H9 (cell line): ENCODE results near the gene KIF11. TPM values are rescaled to one million over a fixed set of nuclear protein-coding genes. Genes with fewer than 3 reads are reported as not detected.

Experiments used
- DNase-seq: peaks from one replicate; pipeline ENCODE4 v3.0.0-alpha.2; 2017
- H2AFZ ChIP-seq: one replicate; pipeline ENCODE4 v1.6.1; 2013; ENCODE audit warnings: mild to moderate bottlenecking, low read length, control low read depth, moderate library complexity
- H2AK5ac ChIP-seq: 2 replicates; pipeline ENCODE4 v1.6.1; 2013; ENCODE audit warnings: low read length, control low read depth, mixed read lengths; ENCODE audit not compliant: insufficient read length
- H2BK120ac ChIP-seq: one replicate; pipeline ENCODE4 v1.6.1; 2013; ENCODE audit warnings: low read depth, mild to moderate bottlenecking, low read length, control low read depth, inconsistent platforms; ENCODE audit not compliant: poor library complexity, severe bottlenecking
- H2BK12ac ChIP-seq: 2 replicates; pipeline ENCODE4 v1.6.1; 2013; ENCODE audit warnings: low read length, control low read depth, mixed read lengths, low read depth; ENCODE audit not compliant: insufficient read length
- H2BK15ac ChIP-seq: 2 replicates; pipeline ENCODE4 v1.6.1; 2013; ENCODE audit warnings: low read depth, low read length, control low read depth
- H2BK20ac ChIP-seq: one replicate; pipeline ENCODE4 v1.6.1; 2013; ENCODE audit warnings: low read depth, mild to moderate bottlenecking, low read length, control low read depth, inconsistent platforms; ENCODE audit not compliant: poor library complexity, severe bottlenecking
- H2BK5ac ChIP-seq: 2 replicates; pipeline ENCODE4 v1.6.1; 2013; ENCODE audit warnings: low read length, control low read depth, mixed read lengths; ENCODE audit not compliant: insufficient read length
- H3K14ac ChIP-seq: 2 replicates; pipeline ENCODE4 v1.6.1; 2013; ENCODE audit warnings: low read length, control low read depth; ENCODE audit not compliant: insufficient read depth
- H3K18ac ChIP-seq: 2 replicates; pipeline ENCODE4 v1.6.1; 2013; ENCODE audit warnings: low read depth, mild to moderate bottlenecking, mixed read lengths, low read length, control low read depth; ENCODE audit not compliant: insufficient read length
- H3K23ac ChIP-seq: 2 replicates; pipeline ENCODE4 v1.6.1; 2013; ENCODE audit warnings: low read length, control low read depth, mixed read lengths, low read depth; ENCODE audit not compliant: insufficient read length
- H3K23me2 ChIP-seq: 2 replicates; pipeline ENCODE4 v1.6.1; 2013; ENCODE audit warnings: low read depth, mild to moderate bottlenecking, mixed read lengths, low read length, control low read depth; ENCODE audit not compliant: insufficient read length, poor library complexity, severe bottlenecking
- H3K27ac ChIP-seq: 2 replicates; pipeline ENCODE4 v1.5.1; 2013; ENCODE audit warnings: low read length, control low read depth, mixed read lengths, low read depth; ENCODE audit not compliant: insufficient read length
- H3K27me3 ChIP-seq: 2 replicates; pipeline ENCODE4 v1.6.1; 2013; ENCODE audit warnings: low read length, control low read depth, inconsistent platforms; ENCODE audit not compliant: insufficient read depth
- H3K4ac ChIP-seq: 2 replicates; pipeline ENCODE4 v1.6.1; 2013; ENCODE audit warnings: low read depth, mild to moderate bottlenecking, control low read depth, inconsistent platforms, low read length, moderate library complexity
- H3K4me1 ChIP-seq: 2 replicates; pipeline ENCODE4 v1.6.1; 2013; ENCODE audit warnings: low read length, control low read depth, inconsistent platforms; ENCODE audit not compliant: insufficient read depth
- H3K4me2 ChIP-seq: 2 replicates; pipeline ENCODE4 v1.6.1; 2013; ENCODE audit warnings: low read length, control low read depth, mixed read lengths; ENCODE audit not compliant: insufficient read length, insufficient read depth
- H3K56ac ChIP-seq: 2 replicates; pipeline ENCODE4 v1.6.1; 2013; ENCODE audit warnings: low read depth, mild to moderate bottlenecking, mixed read lengths, low read length, control low read depth; ENCODE audit not compliant: insufficient read length
- H3K79me1 ChIP-seq: 2 replicates; pipeline ENCODE4 v1.6.1; 2013; ENCODE audit warnings: low read depth, mild to moderate bottlenecking, moderate library complexity, low read length, control low read depth, inconsistent platforms; ENCODE audit not compliant: insufficient read depth, poor library complexity, severe bottlenecking
- H3K79me2 ChIP-seq: 2 replicates; pipeline ENCODE4 v1.6.1; 2013; ENCODE audit warnings: low read length, control low read depth, inconsistent platforms; ENCODE audit not compliant: insufficient read depth
- H3K9ac ChIP-seq: 2 replicates; pipeline ENCODE4 v1.6.1; 2013; ENCODE audit warnings: low read length, control low read depth, mixed read lengths; ENCODE audit not compliant: insufficient read length; ENCODE audit errors: extremely low read depth
- H3K9me3 ChIP-seq: one replicate; pipeline ENCODE4 v1.6.1; 2013; ENCODE audit warnings: low read depth, low read length, inconsistent platforms; ENCODE audit not compliant: control insufficient read depth
- H3T11ph ChIP-seq: one replicate; pipeline ENCODE4 v1.6.1; 2013; ENCODE audit warnings: mild to moderate bottlenecking, low read length, control low read depth, inconsistent platforms
- H4K20me1 ChIP-seq: one replicate; pipeline ENCODE4 v1.6.1; 2013; ENCODE audit not compliant: control insufficient read depth, insufficient read length, insufficient read depth
- H4K5ac ChIP-seq: 2 replicates; pipeline ENCODE4 v1.6.1; 2013; ENCODE audit warnings: low read depth, mild to moderate bottlenecking, mixed read lengths, low read length, control low read depth; ENCODE audit not compliant: insufficient read length
- H4K8ac ChIP-seq: replicated peaks from 2 replicates; pipeline ENCODE4 v1.6.1; 2013; ENCODE audit warnings: low read length, control low read depth, mixed read lengths, low read depth; ENCODE audit not compliant: insufficient read length
- H4K91ac ChIP-seq: 2 replicates; pipeline ENCODE4 v1.6.1; 2013; ENCODE audit warnings: low read depth, mild to moderate bottlenecking, moderate library complexity, mixed read lengths, low read length, control low read depth; ENCODE audit not compliant: insufficient read length
- H3K27ac Mint-ChIP-seq, 3 experiments: 2 replicates in 2 of 3; 3 replicates in 1 of 3; pipeline ENCODE4 v1.8.0; 2020 to 2021; ENCODE audit warnings: mixed read lengths in 3 of 3, mild to moderate bottlenecking in 1 of 3, moderate library complexity in 1 of 3
- H3K27me3 Mint-ChIP-seq: 2 replicates; pipeline ENCODE4 v1.8.0; 2021; ENCODE audit warnings: low read depth, mild to moderate bottlenecking, moderate library complexity, mixed read lengths
- H3K36me3 Mint-ChIP-seq, 3 experiments: 2 replicates in 2 of 3; 3 replicates in 1 of 3; pipeline ENCODE4 v1.8.0; 2020 to 2021; ENCODE audit warnings: low read depth in 3 of 3, mixed read lengths in 3 of 3; ENCODE audit not compliant: insufficient read depth in 1 of 3
- H3K4me1 Mint-ChIP-seq, 2 experiments: 2 replicates each; pipeline ENCODE4 v1.8.0; 2020; ENCODE audit warnings: mixed read lengths in 2 of 2
- H3K4me3 Mint-ChIP-seq, 2 experiments: 2 replicates in 1 of 2; 3 replicates in 1 of 2; pipeline ENCODE4 v1.8.0; 2020 to 2021; ENCODE audit warnings: mild to moderate bottlenecking in 2 of 2, mixed read lengths in 2 of 2, moderate library complexity in 1 of 2
- H3K9me3 Mint-ChIP-seq, 2 experiments: 2 replicates in 1 of 2; 3 replicates in 1 of 2; pipeline ENCODE4 v1.8.0; 2020; ENCODE audit warnings: mild to moderate bottlenecking in 2 of 2, mixed read lengths in 2 of 2, moderate library complexity in 1 of 2
- CTCF ChIP-seq: fragments of 200-600 bp; sonication (generic); conservative IDR thresholded peaks from 3 replicates; pipeline ENCODE4 v1.8.0; 2021; ENCODE audit warnings: antibody characterized with exemption, mild to moderate bottlenecking
- WGBS: extraction: QIAGEN DNeasy Blood & Tissue Kit; methylation state at CpG from one replicate; pipeline ENCODE4 v1.1.7; 2013; ENCODE audit warnings: missing lambda C conversion rate, low lambda C conversion rate, mixed read lengths; ENCODE audit not compliant: insufficient read length; ENCODE audit errors: extremely low coverage; 5-methylcytosine and 5-hydroxymethylcytosine counted together
- total RNA-seq: library from RNA; stranded (reverse); gene quantifications from 2 replicates; pipeline ENCODE4 v1.2.1, GENCODE V29; 2021

KIF11 gene
- total RNA-seq, 1 experiment from 2014 or later, result 54.4 TPM

DNA sequence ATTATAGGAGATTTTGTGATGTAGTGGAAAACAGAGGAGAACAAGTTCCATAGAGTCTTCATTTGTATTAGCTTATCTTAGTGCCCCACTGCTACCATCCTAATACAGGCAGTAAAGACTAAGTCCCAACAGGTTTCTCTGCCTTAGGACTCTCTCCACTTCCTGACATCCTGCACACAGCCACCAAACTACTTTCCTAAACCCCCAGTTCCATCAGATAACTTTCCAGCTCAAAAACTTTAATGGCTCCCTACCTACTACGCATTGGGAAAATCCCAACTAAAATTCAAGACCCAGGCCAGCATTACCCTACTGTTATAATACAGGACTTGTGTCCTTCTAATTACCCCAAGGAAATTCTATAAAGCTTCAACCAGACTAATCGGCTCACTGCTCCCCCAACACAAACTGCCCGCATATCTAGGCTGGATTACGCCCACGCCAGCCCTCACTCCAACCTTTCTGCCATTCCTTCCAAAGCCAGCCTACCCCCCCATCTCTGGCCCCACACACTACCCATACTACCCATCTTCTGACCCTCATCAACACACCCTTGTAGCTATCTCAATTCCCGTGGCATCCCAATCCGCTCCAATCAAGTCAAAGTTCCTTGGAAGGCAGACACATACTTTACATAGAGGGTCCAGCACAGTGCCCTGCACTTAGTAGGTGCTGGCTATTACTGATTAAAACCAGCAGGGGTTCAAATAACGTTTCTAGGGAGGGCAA, 20.4 kb upstream of the KIF11 start:
- Histone ChIP-seq H2BK120ac (no peak overlapping the region), H2BK12ac (no peak overlapping the region), H3T11ph (no peak overlapping the region), H3K23me2 (peaks cover 11% of the 10 kb centered on the region), H3K79me1 (no peaks in the 10 kb centered on the region), H3K14ac (no peak overlapping the region), H3K27me3 (no peaks in the 10 kb centered on the region), H3K9me3 (no peaks in the 10 kb centered on the region), H3K79me2 (peaks cover 11% of the 10 kb centered on the region; the same call in 1 of the 2 replicates), H3K9ac (peak overlapping the region; percentile 72), H3K27ac (no peak overlapping the region), H2AFZ (no peak overlapping the region), H3K4me2 (peak overlapping the region; percentile 93), H3K4ac (no peak overlapping the region), H3K56ac (no peak overlapping the region), H3K4me1 (0 out of 2 replicates have a peak, but pooled peaks cover 2% of the 10 kb centered on the region), H2BK15ac (no peak overlapping the region), H4K8ac (no peak overlapping the region), H4K91ac (no peak overlapping the region), H4K5ac (no peak overlapping the region), H2BK5ac (no peak overlapping the region), H2BK20ac (no peak overlapping the region), H3K18ac (no peak overlapping the region), H3K23ac (no peak overlapping the region), H2AK5ac (no peak overlapping the region), H4K20me1 (no peaks in the 10 kb centered on the region)
- no peaks in the 10 kb centered on the region for H3K9me3 Mint-ChIP-seq
- peaks cover 28 to 36% of the 10 kb centered on the region in 2 experiments for H3K4me1 Mint-ChIP-seq
- peak overlapping the region; percentile 81 to 84 for H3K4me3 Mint-ChIP-seq
- no peaks in the 10 kb centered on the region; the same call in 1 of the 2 replicates for H3K27me3 Mint-ChIP-seq
- H3K36me3 Mint-ChIP-seq, result peaks cover 0 to 8% (median 7%) of the 10 kb centered on the region in 3 experiments; a peak in 4 of 7 replicates
- no CpG with 5 or more reads among the region's 8 CpGs for WGBS
- no peak overlapping the region for H3K27ac Mint-ChIP-seq
- no peak for DNase-seq
- no peak for TF ChIP-seq CTCF
